ENCODE measurements around the gene PARVA. TPM values are rescaled to one million over a fixed set of nuclear protein-coding genes. Genes with fewer than 3 reads are reported as not detected.

Gene PARVA
- total RNA-seq, 1 experiment from 2014 or later = 10.4 TPM

DNA sequence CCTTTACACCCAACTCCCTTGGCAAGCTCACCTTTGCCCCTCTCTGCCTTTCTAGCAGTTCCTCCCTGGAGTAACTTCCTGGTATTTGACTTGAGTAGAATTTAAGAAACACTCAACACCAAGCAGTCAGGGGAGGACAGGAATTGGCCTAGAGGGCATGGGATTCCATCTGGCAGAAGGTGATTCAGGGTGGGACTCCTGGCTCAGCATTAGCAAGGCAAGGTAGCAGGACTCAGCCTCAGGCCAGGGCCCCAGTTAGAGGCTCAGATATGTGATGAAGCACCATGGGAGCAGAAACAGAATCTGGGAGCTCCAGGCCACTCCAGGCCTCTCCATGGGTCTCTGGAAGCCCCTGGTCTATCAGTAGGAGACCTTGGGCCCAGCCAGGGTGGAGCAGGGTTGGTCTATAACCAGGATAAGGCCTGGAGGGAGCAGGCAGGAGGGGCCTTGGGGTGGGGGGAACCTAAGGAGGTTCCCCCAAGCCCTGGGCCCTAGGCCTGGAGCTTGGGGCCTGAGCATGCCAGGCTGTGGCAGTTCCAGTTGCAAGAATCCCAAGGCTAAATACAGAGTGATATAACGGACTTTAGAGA is 148.2 kb downstream of the PARVA start:
- no peak overlapping the region for H3K27ac Mint-ChIP-seq
- CTCF ChIA-PET = interaction anchor here (1.0 kb wide), 1 partner anchor 442 kb away, joined by 3 read pairs; no protein-coding TSS in a partner anchor

More for the DNA sequence above, 148.2 kb downstream of the PARVA start:
- Mint-ChIP-seq H3K4me1 (no peaks in the 10 kb centered on the region), H3K4me3 (no peak overlapping the region), H3K27me3 (ENCODE audit: low read depth) (no peaks in the 10 kb centered on the region), H3K9me3 (no peaks in the 10 kb centered on the region), H3K36me3 (no peaks in the 10 kb centered on the region)
- DNase-seq (ENCODE audit: low spot score) = no peak
- ATAC-seq = no peak
- TF ChIP-seq, protein P1, sequence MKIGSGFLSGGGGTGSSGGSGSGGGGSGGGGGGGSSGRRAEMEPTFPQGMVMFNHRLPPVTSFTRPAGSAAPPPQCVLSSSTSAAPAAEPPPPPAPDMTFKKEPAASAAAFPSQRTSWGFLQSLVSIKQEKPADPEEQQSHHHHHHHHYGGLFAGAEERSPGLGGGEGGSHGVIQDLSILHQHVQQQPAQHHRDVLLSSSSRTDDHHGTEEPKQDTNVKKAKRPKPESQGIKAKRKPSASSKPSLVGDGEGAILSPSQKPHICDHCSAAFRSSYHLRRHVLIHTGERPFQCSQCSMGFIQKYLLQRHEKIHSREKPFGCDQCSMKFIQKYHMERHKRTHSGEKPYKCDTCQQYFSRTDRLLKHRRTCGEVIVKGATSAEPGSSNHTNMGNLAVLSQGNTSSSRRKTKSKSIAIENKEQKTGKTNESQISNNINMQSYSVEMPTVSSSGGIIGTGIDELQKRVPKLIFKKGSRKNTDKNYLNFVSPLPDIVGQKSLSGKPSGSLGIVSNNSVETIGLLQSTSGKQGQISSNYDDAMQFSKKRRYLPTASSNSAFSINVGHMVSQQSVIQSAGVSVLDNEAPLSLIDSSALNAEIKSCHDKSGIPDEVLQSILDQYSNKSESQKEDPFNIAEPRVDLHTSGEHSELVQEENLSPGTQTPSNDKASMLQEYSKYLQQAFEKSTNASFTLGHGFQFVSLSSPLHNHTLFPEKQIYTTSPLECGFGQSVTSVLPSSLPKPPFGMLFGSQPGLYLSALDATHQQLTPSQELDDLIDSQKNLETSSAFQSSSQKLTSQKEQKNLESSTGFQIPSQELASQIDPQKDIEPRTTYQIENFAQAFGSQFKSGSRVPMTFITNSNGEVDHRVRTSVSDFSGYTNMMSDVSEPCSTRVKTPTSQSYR (CRISPR knock-in tag; IDR thresholded peaks at IDR 0.05) = no peak
- TF ChIP-seq, protein P2, sequence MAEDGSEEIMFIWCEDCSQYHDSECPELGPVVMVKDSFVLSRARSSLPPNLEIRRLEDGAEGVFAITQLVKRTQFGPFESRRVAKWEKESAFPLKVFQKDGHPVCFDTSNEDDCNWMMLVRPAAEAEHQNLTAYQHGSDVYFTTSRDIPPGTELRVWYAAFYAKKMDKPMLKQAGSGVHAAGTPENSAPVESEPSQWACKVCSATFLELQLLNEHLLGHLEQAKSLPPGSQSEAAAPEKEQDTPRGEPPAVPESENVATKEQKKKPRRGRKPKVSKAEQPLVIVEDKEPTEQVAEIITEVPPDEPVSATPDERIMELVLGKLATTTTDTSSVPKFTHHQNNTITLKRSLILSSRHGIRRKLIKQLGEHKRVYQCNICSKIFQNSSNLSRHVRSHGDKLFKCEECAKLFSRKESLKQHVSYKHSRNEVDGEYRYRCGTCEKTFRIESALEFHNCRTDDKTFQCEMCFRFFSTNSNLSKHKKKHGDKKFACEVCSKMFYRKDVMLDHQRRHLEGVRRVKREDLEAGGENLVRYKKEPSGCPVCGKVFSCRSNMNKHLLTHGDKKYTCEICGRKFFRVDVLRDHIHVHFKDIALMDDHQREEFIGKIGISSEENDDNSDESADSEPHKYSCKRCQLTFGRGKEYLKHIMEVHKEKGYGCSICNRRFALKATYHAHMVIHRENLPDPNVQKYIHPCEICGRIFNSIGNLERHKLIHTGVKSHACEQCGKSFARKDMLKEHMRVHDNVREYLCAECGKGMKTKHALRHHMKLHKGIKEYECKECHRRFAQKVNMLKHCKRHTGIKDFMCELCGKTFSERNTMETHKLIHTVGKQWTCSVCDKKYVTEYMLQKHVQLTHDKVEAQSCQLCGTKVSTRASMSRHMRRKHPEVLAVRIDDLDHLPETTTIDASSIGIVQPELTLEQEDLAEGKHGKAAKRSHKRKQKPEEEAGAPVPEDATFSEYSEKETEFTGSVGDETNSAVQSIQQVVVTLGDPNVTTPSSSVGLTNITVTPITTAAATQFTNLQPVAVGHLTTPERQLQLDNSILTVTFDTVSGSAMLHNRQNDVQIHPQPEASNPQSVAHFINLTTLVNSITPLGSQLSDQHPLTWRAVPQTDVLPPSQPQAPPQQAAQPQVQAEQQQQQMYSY (CRISPR knock-in tag; IDR thresholded peaks at IDR 0.05) = no peak
- TF ChIP-seq TP53 (CRISPR knock-in tag; IDR thresholded peaks at IDR 0.05) = no peak
- TF ChIP-seq, protein P3, sequence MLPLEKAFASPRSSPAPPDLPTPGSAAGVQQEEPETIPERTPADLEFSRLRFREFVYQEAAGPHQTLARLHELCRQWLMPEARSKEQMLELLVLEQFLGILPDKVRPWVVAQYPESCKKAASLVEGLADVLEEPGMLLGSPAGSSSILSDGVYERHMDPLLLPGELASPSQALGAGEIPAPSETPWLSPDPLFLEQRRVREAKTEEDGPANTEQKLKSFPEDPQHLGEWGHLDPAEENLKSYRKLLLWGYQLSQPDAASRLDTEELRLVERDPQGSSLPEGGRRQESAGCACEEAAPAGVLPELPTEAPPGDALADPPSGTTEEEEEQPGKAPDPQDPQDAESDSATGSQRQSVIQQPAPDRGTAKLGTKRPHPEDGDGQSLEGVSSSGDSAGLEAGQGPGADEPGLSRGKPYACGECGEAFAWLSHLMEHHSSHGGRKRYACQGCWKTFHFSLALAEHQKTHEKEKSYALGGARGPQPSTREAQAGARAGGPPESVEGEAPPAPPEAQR (CRISPR knock-in tag; IDR thresholded peaks at IDR 0.05) = no peak
- no peak for TF ChIP-seq KAT7 (CRISPR knock-in tag; IDR thresholded peaks at IDR 0.05; ENCODE audit: borderline replicate concordance)
- no peak for TF ChIP-seq ZNF121 (CRISPR knock-in tag; IDR thresholded peaks at IDR 0.05)
- TF ChIP-seq ZNF138 (CRISPR knock-in tag; conservative IDR thresholded peaks at IDR 0.05) = no peak
- no peak for TF ChIP-seq ZNF396 (CRISPR knock-in tag; IDR thresholded peaks at IDR 0.05; ENCODE audit: borderline replicate concordance)
- TF ChIP-seq NR3C1 (CRISPR knock-in tag; conservative IDR thresholded peaks at IDR 0.05; ENCODE audit: low read depth) = no peak
- TF ChIP-seq, protein P4, sequence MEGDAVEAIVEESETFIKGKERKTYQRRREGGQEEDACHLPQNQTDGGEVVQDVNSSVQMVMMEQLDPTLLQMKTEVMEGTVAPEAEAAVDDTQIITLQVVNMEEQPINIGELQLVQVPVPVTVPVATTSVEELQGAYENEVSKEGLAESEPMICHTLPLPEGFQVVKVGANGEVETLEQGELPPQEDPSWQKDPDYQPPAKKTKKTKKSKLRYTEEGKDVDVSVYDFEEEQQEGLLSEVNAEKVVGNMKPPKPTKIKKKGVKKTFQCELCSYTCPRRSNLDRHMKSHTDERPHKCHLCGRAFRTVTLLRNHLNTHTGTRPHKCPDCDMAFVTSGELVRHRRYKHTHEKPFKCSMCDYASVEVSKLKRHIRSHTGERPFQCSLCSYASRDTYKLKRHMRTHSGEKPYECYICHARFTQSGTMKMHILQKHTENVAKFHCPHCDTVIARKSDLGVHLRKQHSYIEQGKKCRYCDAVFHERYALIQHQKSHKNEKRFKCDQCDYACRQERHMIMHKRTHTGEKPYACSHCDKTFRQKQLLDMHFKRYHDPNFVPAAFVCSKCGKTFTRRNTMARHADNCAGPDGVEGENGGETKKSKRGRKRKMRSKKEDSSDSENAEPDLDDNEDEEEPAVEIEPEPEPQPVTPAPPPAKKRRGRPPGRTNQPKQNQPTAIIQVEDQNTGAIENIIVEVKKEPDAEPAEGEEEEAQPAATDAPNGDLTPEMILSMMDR (IDR thresholded peaks at IDR 0.05) = no peak
- TF ChIP-seq, protein P5, sequence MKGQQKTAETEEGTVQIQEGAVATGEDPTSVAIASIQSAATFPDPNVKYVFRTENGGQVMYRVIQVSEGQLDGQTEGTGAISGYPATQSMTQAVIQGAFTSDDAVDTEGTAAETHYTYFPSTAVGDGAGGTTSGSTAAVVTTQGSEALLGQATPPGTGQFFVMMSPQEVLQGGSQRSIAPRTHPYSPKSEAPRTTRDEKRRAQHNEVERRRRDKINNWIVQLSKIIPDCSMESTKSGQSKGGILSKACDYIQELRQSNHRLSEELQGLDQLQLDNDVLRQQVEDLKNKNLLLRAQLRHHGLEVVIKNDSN (CRISPR knock-in tag; IDR thresholded peaks at IDR 0.05) = no peak
- no peak for TF ChIP-seq ZNF232 (CRISPR knock-in tag; IDR thresholded peaks at IDR 0.05)
- TF ChIP-seq ELF4 (CRISPR knock-in tag; IDR thresholded peaks at IDR 0.05; ENCODE audit: low read depth) = no peak
- no peak for TF ChIP-seq ZNF263 (CRISPR knock-in tag; IDR thresholded peaks at IDR 0.05; ENCODE audit: low read depth)
- TF ChIP-seq NR1H2 (CRISPR knock-in tag; IDR thresholded peaks at IDR 0.05) = no peak
- TF ChIP-seq, protein P6, sequence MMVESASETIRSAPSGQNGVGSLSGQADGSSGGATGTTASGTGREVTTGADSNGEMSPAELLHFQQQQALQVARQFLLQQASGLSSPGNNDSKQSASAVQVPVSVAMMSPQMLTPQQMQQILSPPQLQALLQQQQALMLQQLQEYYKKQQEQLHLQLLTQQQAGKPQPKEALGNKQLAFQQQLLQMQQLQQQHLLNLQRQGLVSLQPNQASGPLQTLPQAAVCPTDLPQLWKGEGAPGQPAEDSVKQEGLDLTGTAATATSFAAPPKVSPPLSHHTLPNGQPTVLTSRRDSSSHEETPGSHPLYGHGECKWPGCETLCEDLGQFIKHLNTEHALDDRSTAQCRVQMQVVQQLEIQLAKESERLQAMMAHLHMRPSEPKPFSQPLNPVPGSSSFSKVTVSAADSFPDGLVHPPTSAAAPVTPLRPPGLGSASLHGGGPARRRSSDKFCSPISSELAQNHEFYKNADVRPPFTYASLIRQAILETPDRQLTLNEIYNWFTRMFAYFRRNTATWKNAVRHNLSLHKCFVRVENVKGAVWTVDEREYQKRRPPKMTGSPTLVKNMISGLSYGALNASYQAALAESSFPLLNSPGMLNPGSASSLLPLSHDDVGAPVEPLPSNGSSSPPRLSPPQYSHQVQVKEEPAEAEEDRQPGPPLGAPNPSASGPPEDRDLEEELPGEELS (CRISPR knock-in tag; IDR thresholded peaks at IDR 0.05) = no peak
- TF ChIP-seq EMX1 (CRISPR knock-in tag; IDR thresholded peaks at IDR 0.05) = no peak
- TF ChIP-seq, protein P7, sequence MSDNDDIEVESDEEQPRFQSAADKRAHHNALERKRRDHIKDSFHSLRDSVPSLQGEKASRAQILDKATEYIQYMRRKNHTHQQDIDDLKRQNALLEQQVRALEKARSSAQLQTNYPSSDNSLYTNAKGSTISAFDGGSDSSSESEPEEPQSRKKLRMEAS (CRISPR knock-in tag; IDR thresholded peaks at IDR 0.05) = no peak
- POLR2A ChIA-PET = no interaction called here

Measured in WTC11 (cell line).